Measurements from ENCODE around the gene DEDD. TPM values are rescaled to one million over a fixed set of nuclear protein-coding genes. Genes with fewer than 3 reads are reported as not detected.

Gene DEDD
- total RNA-seq, 1 donor from 2014 or later: 37.5 TPM

DNA sequence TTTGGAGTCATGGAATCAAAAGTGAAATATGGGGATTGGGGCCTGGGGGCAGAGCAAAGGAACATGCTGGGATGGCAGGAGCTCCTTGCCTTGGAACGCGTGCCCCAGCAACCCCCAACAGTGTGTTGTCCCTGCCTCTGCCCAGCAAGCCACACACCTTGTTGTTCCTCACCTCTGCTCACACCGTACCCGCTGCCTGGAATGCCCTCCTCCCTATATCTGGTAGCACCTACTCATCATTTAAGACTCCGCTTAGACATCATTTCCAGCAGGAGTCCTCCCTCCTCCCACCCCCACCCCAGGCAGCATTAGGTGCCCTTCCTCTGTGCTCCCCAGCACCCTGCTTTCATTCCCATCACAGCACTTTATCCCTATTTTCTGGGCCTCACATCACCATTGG is 50.9 kb downstream of the DEDD start:
- H3K27ac ChIP-seq: no peak overlapping the region
- TF ChIP-seq, protein P1, sequence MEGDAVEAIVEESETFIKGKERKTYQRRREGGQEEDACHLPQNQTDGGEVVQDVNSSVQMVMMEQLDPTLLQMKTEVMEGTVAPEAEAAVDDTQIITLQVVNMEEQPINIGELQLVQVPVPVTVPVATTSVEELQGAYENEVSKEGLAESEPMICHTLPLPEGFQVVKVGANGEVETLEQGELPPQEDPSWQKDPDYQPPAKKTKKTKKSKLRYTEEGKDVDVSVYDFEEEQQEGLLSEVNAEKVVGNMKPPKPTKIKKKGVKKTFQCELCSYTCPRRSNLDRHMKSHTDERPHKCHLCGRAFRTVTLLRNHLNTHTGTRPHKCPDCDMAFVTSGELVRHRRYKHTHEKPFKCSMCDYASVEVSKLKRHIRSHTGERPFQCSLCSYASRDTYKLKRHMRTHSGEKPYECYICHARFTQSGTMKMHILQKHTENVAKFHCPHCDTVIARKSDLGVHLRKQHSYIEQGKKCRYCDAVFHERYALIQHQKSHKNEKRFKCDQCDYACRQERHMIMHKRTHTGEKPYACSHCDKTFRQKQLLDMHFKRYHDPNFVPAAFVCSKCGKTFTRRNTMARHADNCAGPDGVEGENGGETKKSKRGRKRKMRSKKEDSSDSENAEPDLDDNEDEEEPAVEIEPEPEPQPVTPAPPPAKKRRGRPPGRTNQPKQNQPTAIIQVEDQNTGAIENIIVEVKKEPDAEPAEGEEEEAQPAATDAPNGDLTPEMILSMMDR (IDR thresholded peaks at IDR 0.05): no peak
- no peaks in the 10 kb centered on the region for H3K36me3 ChIP-seq
- H3K4me3 ChIP-seq: no peak overlapping the region
- no peaks in the 10 kb centered on the region for H3K9me3 ChIP-seq
- H3K4me1 ChIP-seq: peaks cover 13% of the 10 kb centered on the region
- intact Hi-C loops (cut with DNase I): no loop called here
- no peaks in the 10 kb centered on the region for H3K27me3 ChIP-seq
- ATAC-seq (no peak), DNase-seq (no peak)

DNA sequence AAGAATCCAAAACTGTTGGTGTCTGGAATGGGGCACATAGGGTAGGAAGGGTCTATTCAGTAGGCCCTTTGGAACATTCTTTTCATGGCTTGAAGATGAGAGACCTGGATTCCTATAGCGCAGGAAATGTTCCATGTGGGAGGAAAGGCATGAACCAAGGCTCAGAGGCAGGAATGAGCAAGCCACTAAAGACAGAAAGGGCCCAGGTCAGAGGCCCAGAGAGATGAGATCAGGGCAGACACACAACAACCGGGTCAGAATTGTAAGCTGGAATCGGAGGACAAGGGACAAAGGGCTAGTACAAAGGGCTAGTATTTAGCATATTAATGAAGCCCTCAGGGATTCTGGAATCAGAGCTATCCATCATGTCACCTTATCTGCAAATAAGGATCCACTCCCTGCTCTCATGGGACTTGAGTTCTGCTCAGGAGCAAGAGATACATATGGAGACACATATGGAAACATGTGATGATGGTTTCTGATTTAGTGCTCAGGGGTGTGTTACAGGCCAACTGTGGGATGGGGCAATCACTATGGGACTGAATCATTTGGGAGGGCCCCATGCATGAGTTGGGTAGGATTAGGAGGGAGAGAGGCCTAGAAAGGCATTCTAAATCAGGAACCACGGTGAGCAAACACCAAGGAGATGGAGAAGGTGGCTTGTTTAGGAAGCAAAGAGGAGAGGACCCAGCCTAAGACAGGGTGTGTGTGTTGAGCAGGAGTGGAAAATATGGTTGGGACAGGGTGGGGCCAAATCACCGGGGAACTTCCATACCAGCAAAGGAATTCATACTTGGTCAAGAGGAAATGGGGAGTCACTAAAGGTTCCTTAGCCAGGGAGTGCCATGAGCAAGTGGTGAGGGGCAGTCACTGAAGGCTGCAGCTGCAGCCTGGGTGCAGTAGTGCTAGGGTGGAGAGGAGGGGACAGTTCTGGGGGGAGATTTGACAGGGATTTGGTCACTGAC is 51.7 kb downstream of the DEDD start:
- intact Hi-C loops (cut with DNase I): no loop called here
- Histone ChIP-seq H3K27me3 (no peaks in the 10 kb centered on the region), H3K9me3 (no peaks in the 10 kb centered on the region), H3K27ac (no peak overlapping the region), H3K4me3 (no peak overlapping the region), H3K36me3 (no peaks in the 10 kb centered on the region), H3K4me1 (peaks cover 13% of the 10 kb centered on the region)
- ATAC-seq (no peak), DNase-seq (no peak)
- TF ChIP-seq, protein P1 (IDR thresholded peaks at IDR 0.05): no peak

DNA sequence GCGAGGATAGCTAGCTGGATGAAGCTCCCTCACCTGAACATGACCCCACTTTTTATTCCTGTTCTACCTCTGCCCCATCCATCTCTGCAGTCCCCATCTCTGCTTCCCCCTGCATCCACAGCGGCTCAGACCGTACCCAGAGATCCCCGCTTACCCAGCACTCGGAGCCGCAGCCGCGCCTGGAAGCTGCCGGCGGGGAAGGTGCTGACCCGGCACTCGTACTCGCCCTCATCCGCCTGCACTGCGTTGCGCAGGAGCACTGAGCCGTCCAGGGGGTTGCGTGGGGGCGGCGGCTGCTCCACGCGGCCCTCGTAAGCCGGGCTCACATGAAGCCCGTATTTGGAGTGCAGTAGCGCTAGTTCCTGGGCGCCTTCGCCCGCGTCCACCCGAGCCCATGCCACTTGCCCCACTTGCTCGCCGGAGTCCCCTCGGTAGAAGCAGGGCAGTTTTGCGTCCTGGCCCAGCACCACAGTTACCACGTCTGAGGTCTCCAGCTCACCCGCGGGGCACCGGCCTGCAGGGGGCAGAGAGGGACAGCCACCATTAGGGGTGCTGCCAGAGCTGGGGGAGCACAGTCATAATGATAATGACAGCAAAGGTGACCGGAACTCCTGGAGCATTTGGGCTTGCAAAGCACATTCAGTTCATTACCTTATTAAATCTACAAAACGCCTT is 52.9 kb downstream of the DEDD start:
- TF ChIP-seq, protein P1 (IDR thresholded peaks at IDR 0.05): no peak
- ATAC-seq: no peak
- no peak for DNase-seq
- Histone ChIP-seq H3K27ac (no peak overlapping the region), H3K4me3 (no peak overlapping the region), H3K4me1 (peaks cover 13% of the 10 kb centered on the region), H3K27me3 (no peaks in the 10 kb centered on the region), H3K36me3 (no peaks in the 10 kb centered on the region), H3K9me3 (no peaks in the 10 kb centered on the region)
- intact Hi-C loops (cut with DNase I): no loop called here

DNA sequence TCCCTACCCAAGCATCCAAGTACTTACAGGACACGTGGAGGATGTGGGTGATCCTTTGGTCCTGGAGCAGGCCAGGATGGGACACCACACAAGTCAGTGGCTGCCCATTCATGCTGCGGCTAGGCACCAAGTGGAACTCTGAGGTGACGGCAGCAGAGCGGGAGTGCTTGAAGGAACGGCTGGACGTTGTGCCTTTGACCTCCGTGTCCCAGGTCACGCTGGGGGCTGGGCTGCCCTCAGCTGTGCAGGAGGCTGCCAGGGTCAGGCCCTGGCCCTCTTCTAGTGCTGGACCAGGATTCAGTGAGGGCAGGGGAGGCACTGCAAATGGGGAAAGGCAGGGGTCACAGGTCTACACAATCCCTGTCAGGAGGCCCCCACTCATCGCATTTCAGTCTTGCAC is 55.0 kb downstream of the DEDD start:
- H3K9me3 ChIP-seq: no peaks in the 10 kb centered on the region
- intact Hi-C loops (cut with DNase I): no loop called here
- DNase-seq: no peak
- TF ChIP-seq, protein P1 (IDR thresholded peaks at IDR 0.05): no peak
- H3K27ac ChIP-seq: no peak overlapping the region
- no peaks in the 10 kb centered on the region for H3K4me1 ChIP-seq
- no peak overlapping the region for H3K4me3 ChIP-seq
- no peak for ATAC-seq
- no peaks in the 10 kb centered on the region for H3K36me3 ChIP-seq
- no peaks in the 10 kb centered on the region for H3K27me3 ChIP-seq

DNA sequence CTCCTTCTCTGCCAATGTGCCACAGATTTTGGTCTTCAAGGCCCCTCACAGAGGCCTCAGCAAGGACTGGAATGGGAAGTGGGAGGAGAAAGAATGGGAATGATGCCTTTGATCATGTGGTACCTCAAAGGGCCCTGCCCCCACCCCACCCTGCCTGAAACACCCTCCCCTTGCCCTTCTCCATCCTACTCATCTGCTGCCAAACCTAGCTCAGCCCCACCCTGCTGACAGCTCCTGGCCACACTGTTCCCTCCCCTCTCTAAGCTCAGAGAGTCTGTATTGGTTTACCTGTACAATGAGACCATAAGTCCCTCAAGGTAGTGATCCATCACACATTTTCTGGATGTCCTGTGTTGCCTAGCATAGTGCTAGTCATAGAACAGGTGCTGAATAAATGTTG is 56.1 kb downstream of the DEDD start:
- no peaks in the 10 kb centered on the region for H3K36me3 ChIP-seq
- H3K9me3 ChIP-seq: no peaks in the 10 kb centered on the region
- intact Hi-C loops (cut with DNase I): no loop called here
- no peaks in the 10 kb centered on the region for H3K27me3 ChIP-seq
- no peak overlapping the region for H3K4me3 ChIP-seq
- TF ChIP-seq, protein P1 (IDR thresholded peaks at IDR 0.05): no peak
- H3K4me1 ChIP-seq: no peaks in the 10 kb centered on the region
- H3K27ac ChIP-seq: no peak overlapping the region
- ATAC-seq (no peak), DNase-seq (no peak)

Measured in upper lobe of right lung (tissue), 1 donor.